HepG2 (cell line): ENCODE measurements around the gene C9orf85. TPM values are rescaled to one million over a fixed set of nuclear protein-coding genes. Genes with fewer than 3 reads are reported as not detected.

Experiments used
- AHR ChIP-seq: IDR thresholded peaks from 2 replicates; pipeline ENCODE4 v1.6.1; 2018; ENCODE audit warnings: missing genetic modification reagents, missing compliant biosample characterization
- ARNT ChIP-seq: fragments of 450-650 bp; IDR thresholded peaks from 2 replicates; pipeline ENCODE4 v1.6.1; 2017
- DPF2 ChIP-seq: sonication (generic); formaldehyde crosslinking; IDR thresholded peaks from 2 replicates; pipeline ENCODE4 v1.4.0; 2020; ENCODE audit warnings: mild to moderate bottlenecking, low read depth, missing genetic modification reagents, borderline replicate concordance
- GLI4 ChIP-seq: sonication (generic); formaldehyde crosslinking; IDR thresholded peaks from 2 replicates; pipeline ENCODE4 v1.5.1; 2020; ENCODE audit warnings: missing genetic modification reagents, mild to moderate bottlenecking, moderate library complexity, borderline replicate concordance
- KDM1A ChIP-seq: IDR thresholded peaks from 2 replicates; pipeline ENCODE4 v1.6.1; 2016; ENCODE audit warnings: missing compliant biosample characterization
- KDM6A ChIP-seq: IDR thresholded peaks from 2 replicates; pipeline ENCODE4 v1.6.1; 2016; ENCODE audit warnings: low read depth
- MTF1 ChIP-seq: sonication (generic); formaldehyde crosslinking; IDR thresholded peaks from 2 replicates; pipeline ENCODE4 v1.5.0; 2020; ENCODE audit warnings: missing genetic modification reagents
- MTF2 ChIP-seq: sonication (generic); formaldehyde crosslinking; IDR thresholded peaks from 2 replicates; pipeline ENCODE4 v1.5.0; 2020; ENCODE audit warnings: missing genetic modification reagents, borderline replicate concordance
- PTBP1 ChIP-seq: fragments of 200-400 bp; formaldehyde crosslinking; IDR thresholded peaks from 2 replicates; pipeline ENCODE4 v1.6.1; 2018; ENCODE audit warnings: low read length, low read depth; ENCODE audit not compliant: poor library complexity, severe bottlenecking
- TAF15 ChIP-seq: fragments of 200-400 bp; formaldehyde crosslinking; IDR thresholded peaks from one replicate; pipeline ENCODE4 v1.6.1; 2018; ENCODE audit warnings: mild to moderate bottlenecking, low read depth, low read length; ENCODE audit not compliant: poor library complexity, severe bottlenecking
- TBX2 ChIP-seq: sonication (generic); formaldehyde crosslinking; IDR thresholded peaks from 2 replicates; pipeline ENCODE4 v1.5.0; 2020; ENCODE audit warnings: missing genetic modification reagents, mild to moderate bottlenecking, borderline replicate concordance
- THYN1 ChIP-seq: sonication (generic); formaldehyde crosslinking; IDR thresholded peaks from 2 replicates; pipeline ENCODE4 v1.8.1; 2023; ENCODE audit warnings: low read depth, mild to moderate bottlenecking, moderate library complexity, missing genetic modification reagents, borderline replicate concordance
- ZBTB1 ChIP-seq: sonication (generic); formaldehyde crosslinking; IDR thresholded peaks from 2 replicates; pipeline ENCODE4 v1.4.0; 2020; ENCODE audit warnings: missing genetic modification reagents, borderline replicate concordance
- ZFAT ChIP-seq: sonication (generic); formaldehyde crosslinking; conservative IDR thresholded peaks from 2 replicates; pipeline ENCODE4 v1.8.1; 2023; ENCODE audit warnings: missing genetic modification reagents, inconsistent platforms
- ZFY ChIP-seq: sonication (generic); formaldehyde crosslinking; IDR thresholded peaks from 2 replicates; pipeline ENCODE4 v1.4.0; 2020; ENCODE audit warnings: missing genetic modification reagents
- ZNF264 ChIP-seq: sonication (generic); formaldehyde crosslinking; IDR thresholded peaks from 2 replicates; pipeline ENCODE4 v1.4.0; 2020; ENCODE audit warnings: missing genetic modification reagents
- ZNF484 ChIP-seq: sonication (generic); formaldehyde crosslinking; IDR thresholded peaks from 2 replicates; pipeline ENCODE4 v1.5.1; 2020; ENCODE audit warnings: mild to moderate bottlenecking, low read depth, missing genetic modification reagents, borderline replicate concordance
- ZNF720 ChIP-seq: sonication (generic); formaldehyde crosslinking; IDR thresholded peaks from 2 replicates; pipeline ENCODE4 v1.4.0; 2020; ENCODE audit warnings: missing genetic modification reagents
- ZZZ3 ChIP-seq: sonication (generic); formaldehyde crosslinking; IDR thresholded peaks from 2 replicates; pipeline ENCODE4 v1.4.0; 2020; ENCODE audit warnings: missing genetic modification reagents, mild to moderate bottlenecking, borderline replicate concordance
- polyA plus RNA-seq, 8 experiments: library from polyadenylated mRNA; depleted of rRNA in 3 of 8; stranded (reverse) in 7 of 8; unstranded in 1 of 8; fragments of >200 nt; fragmentation: Illumina TruSeq in 4 of 8; extraction: Trizol in 4 of 8; gene quantifications; 2 replicates each; pipeline versions ENCODE4 v1.2.1 to v1.2.3, GENCODE V29; 2011 to 2016; ENCODE audit warnings: low read depth in 4 of 8, missing spikeins in 1 of 8, mixed read lengths in 1 of 8; ENCODE audit not compliant: insufficient read depth in 1 of 8
- total RNA-seq, 5 experiments: library from RNA; depleted of rRNA; stranded (reverse); fragments of >200 nt; fragmentation: Illumina TruSeq; extraction: Trizol; gene quantifications; 2 replicates each; pipeline ENCODE4 v1.2.3, GENCODE V29; 2016; ENCODE audit warnings: low read depth in 1 of 5
- TF ChIP-seq, protein P1 (sequence below): sonication (generic); formaldehyde crosslinking; IDR thresholded peaks from 2 replicates; pipeline ENCODE4 v1.5.1; 2020; ENCODE audit warnings: mild to moderate bottlenecking, missing genetic modification reagents, moderate library complexity
- TF ChIP-seq, protein P2 (sequence below): IDR thresholded peaks from 2 replicates; pipeline ENCODE4 v1.6.1; 2016; ENCODE audit warnings: control low read depth
- TF ChIP-seq, protein P3 (sequence below): fragments of 450-650 bp; IDR thresholded peaks from 2 replicates; pipeline ENCODE4 v1.6.1; 2017
- TF ChIP-seq, protein P4 (sequence below): sonication (generic); formaldehyde crosslinking; IDR thresholded peaks from 2 replicates; pipeline ENCODE4; 2020; ENCODE audit warnings: missing genetic modification reagents, mild to moderate bottlenecking, borderline replicate concordance

C9orf85 gene
- total and polyA plus RNA-seq, 2 of the 13 experiments (the other 11 are each of a cell fraction or from before 2014, with no cell fraction given) = 9.9 to 13.9 TPM

DNA sequence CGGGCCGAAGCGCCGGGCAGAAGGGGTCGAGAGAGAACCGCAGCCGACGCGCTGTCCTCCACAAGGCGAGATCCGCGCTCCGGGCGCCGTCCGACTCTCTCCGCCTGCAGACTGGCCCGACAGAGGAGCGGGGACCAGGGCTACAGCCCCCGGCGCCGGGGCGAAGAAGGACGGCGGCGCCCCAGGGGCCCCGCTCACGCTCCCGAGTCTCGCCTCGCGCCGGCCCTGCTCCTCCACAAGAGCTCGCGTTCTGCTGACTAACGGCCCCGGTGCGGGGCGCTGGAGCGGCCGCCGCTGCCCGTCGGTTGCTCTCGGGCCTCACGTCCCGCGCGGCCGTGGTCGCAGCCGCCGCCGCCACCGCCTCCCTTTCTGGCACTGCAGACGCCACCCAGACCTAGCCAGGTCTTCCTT lies 784 bp upstream of the C9orf85 start (continued):
- TF ChIP-seq, protein P1, sequence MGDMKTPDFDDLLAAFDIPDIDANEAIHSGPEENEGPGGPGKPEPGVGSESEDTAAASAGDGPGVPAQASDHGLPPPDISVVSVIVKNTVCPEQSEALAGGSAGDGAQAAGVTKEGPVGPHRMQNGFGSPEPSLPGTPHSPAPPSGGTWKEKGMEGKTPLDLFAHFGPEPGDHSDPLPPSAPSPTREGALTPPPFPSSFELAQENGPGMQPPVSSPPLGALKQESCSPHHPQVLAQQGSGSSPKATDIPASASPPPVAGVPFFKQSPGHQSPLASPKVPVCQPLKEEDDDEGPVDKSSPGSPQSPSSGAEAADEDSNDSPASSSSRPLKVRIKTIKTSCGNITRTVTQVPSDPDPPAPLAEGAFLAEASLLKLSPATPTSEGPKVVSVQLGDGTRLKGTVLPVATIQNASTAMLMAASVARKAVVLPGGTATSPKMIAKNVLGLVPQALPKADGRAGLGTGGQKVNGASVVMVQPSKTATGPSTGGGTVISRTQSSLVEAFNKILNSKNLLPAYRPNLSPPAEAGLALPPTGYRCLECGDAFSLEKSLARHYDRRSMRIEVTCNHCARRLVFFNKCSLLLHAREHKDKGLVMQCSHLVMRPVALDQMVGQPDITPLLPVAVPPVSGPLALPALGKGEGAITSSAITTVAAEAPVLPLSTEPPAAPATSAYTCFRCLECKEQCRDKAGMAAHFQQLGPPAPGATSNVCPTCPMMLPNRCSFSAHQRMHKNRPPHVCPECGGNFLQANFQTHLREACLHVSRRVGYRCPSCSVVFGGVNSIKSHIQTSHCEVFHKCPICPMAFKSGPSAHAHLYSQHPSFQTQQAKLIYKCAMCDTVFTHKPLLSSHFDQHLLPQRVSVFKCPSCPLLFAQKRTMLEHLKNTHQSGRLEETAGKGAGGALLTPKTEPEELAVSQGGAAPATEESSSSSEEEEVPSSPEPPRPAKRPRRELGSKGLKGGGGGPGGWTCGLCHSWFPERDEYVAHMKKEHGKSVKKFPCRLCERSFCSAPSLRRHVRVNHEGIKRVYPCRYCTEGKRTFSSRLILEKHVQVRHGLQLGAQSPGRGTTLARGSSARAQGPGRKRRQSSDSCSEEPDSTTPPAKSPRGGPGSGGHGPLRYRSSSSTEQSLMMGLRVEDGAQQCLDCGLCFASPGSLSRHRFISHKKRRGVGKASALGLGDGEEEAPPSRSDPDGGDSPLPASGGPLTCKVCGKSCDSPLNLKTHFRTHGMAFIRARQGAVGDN (CRISPR knock-in tag) = no peak
- TF ChIP-seq ARNT = no peak
- no peak for TF ChIP-seq GLI4 (CRISPR knock-in tag)
- TF ChIP-seq ZNF484 (CRISPR knock-in tag) = no peak
- no peak for TF ChIP-seq PTBP1
- TF ChIP-seq, protein P2, sequence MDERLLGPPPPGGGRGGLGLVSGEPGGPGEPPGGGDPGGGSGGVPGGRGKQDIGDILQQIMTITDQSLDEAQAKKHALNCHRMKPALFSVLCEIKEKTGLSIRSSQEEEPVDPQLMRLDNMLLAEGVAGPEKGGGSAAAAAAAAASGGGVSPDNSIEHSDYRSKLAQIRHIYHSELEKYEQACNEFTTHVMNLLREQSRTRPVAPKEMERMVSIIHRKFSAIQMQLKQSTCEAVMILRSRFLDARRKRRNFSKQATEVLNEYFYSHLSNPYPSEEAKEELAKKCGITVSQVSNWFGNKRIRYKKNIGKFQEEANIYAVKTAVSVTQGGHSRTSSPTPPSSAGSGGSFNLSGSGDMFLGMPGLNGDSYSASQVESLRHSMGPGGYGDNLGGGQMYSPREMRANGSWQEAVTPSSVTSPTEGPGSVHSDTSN (CRISPR knock-in tag) = no peak
- no peak for TF ChIP-seq ZNF264 (CRISPR knock-in tag)
- TF ChIP-seq KDM6A = no peak
- TF ChIP-seq TAF15 = no peak
- peak; percentile 45; the same call in 1 of the 2 replicates for TF ChIP-seq ZZZ3 (CRISPR knock-in tag)
- TF ChIP-seq MTF1 (CRISPR knock-in tag) = no peak
- no peak for TF ChIP-seq ZBTB1
- TF ChIP-seq KDM1A = no peak
- TF ChIP-seq ZFY (CRISPR knock-in tag) = peak; percentile 68; the same call in 1 of the 2 replicates
- TF ChIP-seq, protein P3, sequence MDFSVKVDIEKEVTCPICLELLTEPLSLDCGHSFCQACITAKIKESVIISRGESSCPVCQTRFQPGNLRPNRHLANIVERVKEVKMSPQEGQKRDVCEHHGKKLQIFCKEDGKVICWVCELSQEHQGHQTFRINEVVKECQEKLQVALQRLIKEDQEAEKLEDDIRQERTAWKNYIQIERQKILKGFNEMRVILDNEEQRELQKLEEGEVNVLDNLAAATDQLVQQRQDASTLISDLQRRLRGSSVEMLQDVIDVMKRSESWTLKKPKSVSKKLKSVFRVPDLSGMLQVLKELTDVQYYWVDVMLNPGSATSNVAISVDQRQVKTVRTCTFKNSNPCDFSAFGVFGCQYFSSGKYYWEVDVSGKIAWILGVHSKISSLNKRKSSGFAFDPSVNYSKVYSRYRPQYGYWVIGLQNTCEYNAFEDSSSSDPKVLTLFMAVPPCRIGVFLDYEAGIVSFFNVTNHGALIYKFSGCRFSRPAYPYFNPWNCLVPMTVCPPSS = no peak
- no peak for TF ChIP-seq THYN1 (CRISPR knock-in tag)
- 0 out of 2 replicates have a peak, but pooled peaks have one; percentile 36 for TF ChIP-seq ZFAT (CRISPR knock-in tag)
- TF ChIP-seq AHR (CRISPR knock-in tag) = no peak
- TF ChIP-seq ZNF720 (CRISPR knock-in tag) = no peak
- TF ChIP-seq, protein P4, sequence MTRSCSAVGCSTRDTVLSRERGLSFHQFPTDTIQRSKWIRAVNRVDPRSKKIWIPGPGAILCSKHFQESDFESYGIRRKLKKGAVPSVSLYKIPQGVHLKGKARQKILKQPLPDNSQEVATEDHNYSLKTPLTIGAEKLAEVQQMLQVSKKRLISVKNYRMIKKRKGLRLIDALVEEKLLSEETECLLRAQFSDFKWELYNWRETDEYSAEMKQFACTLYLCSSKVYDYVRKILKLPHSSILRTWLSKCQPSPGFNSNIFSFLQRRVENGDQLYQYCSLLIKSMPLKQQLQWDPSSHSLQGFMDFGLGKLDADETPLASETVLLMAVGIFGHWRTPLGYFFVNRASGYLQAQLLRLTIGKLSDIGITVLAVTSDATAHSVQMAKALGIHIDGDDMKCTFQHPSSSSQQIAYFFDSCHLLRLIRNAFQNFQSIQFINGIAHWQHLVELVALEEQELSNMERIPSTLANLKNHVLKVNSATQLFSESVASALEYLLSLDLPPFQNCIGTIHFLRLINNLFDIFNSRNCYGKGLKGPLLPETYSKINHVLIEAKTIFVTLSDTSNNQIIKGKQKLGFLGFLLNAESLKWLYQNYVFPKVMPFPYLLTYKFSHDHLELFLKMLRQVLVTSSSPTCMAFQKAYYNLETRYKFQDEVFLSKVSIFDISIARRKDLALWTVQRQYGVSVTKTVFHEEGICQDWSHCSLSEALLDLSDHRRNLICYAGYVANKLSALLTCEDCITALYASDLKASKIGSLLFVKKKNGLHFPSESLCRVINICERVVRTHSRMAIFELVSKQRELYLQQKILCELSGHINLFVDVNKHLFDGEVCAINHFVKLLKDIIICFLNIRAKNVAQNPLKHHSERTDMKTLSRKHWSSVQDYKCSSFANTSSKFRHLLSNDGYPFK = no peak
- no peak for TF ChIP-seq TBX2 (CRISPR knock-in tag)
- TF ChIP-seq MTF2 = 0 out of 2 replicates have a peak, but pooled peaks have one; percentile 22
- TF ChIP-seq DPF2 = no peak
